Measurements from ENCODE around the gene KCNJ6.

DNA sequence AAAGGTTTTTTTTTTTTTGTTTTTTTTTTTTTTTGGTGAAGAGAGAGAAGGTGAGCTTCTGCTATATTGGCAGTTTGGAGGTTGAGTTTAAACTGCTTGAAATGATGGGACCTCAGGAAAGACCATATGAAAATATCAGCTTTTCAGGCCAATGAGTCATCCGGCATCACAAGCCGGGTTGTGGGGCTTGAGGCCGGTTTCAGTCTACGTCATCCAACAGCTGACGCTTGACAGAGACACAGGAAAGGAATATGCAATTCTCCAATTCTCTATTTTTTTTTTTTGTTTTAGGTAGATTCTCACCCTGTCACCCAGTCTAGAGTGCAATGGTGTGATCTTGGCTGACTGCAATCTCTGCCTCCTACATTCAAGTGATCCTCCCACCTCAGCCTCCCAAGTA, 52.4 kb downstream of the KCNJ6 start:
- TF ChIP-seq, protein P1, sequence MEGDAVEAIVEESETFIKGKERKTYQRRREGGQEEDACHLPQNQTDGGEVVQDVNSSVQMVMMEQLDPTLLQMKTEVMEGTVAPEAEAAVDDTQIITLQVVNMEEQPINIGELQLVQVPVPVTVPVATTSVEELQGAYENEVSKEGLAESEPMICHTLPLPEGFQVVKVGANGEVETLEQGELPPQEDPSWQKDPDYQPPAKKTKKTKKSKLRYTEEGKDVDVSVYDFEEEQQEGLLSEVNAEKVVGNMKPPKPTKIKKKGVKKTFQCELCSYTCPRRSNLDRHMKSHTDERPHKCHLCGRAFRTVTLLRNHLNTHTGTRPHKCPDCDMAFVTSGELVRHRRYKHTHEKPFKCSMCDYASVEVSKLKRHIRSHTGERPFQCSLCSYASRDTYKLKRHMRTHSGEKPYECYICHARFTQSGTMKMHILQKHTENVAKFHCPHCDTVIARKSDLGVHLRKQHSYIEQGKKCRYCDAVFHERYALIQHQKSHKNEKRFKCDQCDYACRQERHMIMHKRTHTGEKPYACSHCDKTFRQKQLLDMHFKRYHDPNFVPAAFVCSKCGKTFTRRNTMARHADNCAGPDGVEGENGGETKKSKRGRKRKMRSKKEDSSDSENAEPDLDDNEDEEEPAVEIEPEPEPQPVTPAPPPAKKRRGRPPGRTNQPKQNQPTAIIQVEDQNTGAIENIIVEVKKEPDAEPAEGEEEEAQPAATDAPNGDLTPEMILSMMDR (IDR thresholded peaks at IDR 0.05): no peak
- TF ChIP-seq POLR2A (IDR thresholded peaks at IDR 0.05): no peak

Data from testis (tissue), 2 donors.